ENCODE results near the gene KCNJ5. TPM values are rescaled to one million over a fixed set of nuclear protein-coding genes. Genes with fewer than 3 reads are reported as not detected.

KCNJ5 gene
- total and polyA plus RNA-seq, 10 of the 15 experiments (the other 5 are each of a cell fraction or from before 2014, with no cell fraction given), result 0.03 TPM; not detected in 8

- ChIA-PET SMC1A (ENCODE audit: uncharacterized antibody, unreplicated experiment) (no interaction called here), RAD21 (ENCODE audit: unreplicated experiment) (no interaction called here), POLR2A (no interaction called here), CTCF (interaction anchor here (1.4 to 2.0 kb wide), 3 partner anchors 13 to 59 kb away, joined by 3 to 7 read pairs (median 4); no protein-coding TSS in a partner anchor)
- TF ChIP-seq CTCF (IDR thresholded peaks at IDR 0.05 in 2 of 3, conservative IDR thresholded peaks at IDR 0.05 in 1 of 3; ENCODE audit: control insufficient read depth in 2 of 3, extremely low read depth in 1 of 3, insufficient read depth in 1 of 3, low read depth in 3 of 3, low read length in 3 of 3) (no peak), ZNF274 (IDR thresholded peaks at IDR 0.05; ENCODE audit: insufficient read depth, insufficient read length) (no peak), BRCA1 (IDR thresholded peaks at IDR 0.05; ENCODE audit: low read depth, low read length) (no peak), MYC (IDR thresholded peaks at IDR 0.05; ENCODE audit: insufficient read depth, insufficient read length, insufficient replicate concordance, low read length, severe bottlenecking) (no peak), CBX3 (IDR thresholded peaks at IDR 0.05; ENCODE audit: borderline replicate concordance, low read depth) (no peak), ZBTB40 (IDR thresholded peaks at IDR 0.05; ENCODE audit: borderline replicate concordance) (no peak)
- no peak for ATAC-seq
- Histone ChIP-seq H3K9ac (ENCODE audit: control insufficient read depth, insufficient read depth, low read length) (no peak overlapping the region), H3K4me3 (no peak overlapping the region), H3K9me3 (replicated peaks; ENCODE audit: control insufficient read depth, insufficient read depth, low read length) (no peaks in the 10 kb centered on the region), H3K79me2 (ENCODE audit: control insufficient read depth, insufficient read depth, low read length) (no peaks in the 10 kb centered on the region), H3K27me3 (replicated peaks in 1 of 2; ENCODE audit: control insufficient read depth in 2 of 2, insufficient read depth in 2 of 2, low read length in 1 of 2) (peaks cover 0 to 7% of the 10 kb centered on the region in 2 experiments; a peak in 2 of 4 replicates), H2AFZ (ENCODE audit: control insufficient read depth, low read depth, low read length) (no peak overlapping the region), H3K36me3 (ENCODE audit: control insufficient read depth in 2 of 2, insufficient read depth in 2 of 2, low read length in 1 of 2) (no peaks in the 10 kb centered on the region), H4K20me1 (ENCODE audit: control insufficient read depth, insufficient read depth) (no peaks in the 10 kb centered on the region; the same call in 1 of the 2 replicates), H3K4me1 (ENCODE audit: control insufficient read depth, insufficient read depth, low read length) (no peaks in the 10 kb centered on the region), H3K4me2 (ENCODE audit: control insufficient read depth, insufficient read depth) (no peak overlapping the region), H3K27ac (ENCODE audit: control insufficient read depth, insufficient read depth) (no peak overlapping the region)
- FAIRE-seq, result no peak
- BruUV-seq (replicated peaks), result no TSS peak
- in situ Hi-C loops (cut with MboI) (no loop called here), intact Hi-C loops (cut with micrococcal nuclease; ENCODE audit: unreplicated experiment) (no loop called here)
- WGBS (ENCODE audit: insufficient coverage, insufficient replicate concordance, low lambda C conversion rate, missing lambda C conversion rate), result 55% methylated on average over 16 of the region's 16 CpGs
- DNase-seq (ENCODE audit: low read depth, low spot score), result no peak
Observed at GRCh38 chr11:128943428-128943976, 52.3 kb downstream of the KCNJ5 start.
